Measurements from ENCODE around the gene MB21D2. TPM values are rescaled to one million over a fixed set of nuclear protein-coding genes. Genes with fewer than 3 reads are reported as not detected.
"Not testable (repeated sequence)": the region's sequence is repeated elsewhere in the genome, so short reads cannot be mapped to it uniquely, and the experiment has no call there.

The MB21D2 gene, protein sequence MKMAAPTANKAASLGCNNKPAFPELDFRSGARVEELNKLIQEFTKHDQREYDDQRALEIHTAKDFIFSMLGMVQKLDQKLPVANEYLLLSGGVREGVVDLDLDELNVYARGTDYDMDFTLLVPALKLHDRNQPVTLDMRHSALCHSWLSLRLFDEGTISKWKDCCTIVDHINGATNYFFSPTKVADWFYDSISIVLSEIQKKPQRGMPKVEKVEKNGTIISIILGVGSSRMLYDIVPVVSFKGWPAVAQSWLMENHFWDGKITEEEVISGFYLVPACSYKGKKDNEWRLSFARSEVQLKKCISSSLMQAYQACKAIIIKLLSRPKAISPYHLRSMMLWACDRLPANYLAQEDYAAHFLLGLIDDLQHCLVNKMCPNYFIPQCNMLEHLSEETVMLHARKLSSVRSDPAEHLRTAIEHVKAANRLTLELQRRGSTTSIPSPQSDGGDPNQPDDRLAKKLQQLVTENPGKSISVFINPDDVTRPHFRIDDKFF
- 1.7 TPM for total RNA-seq
- long read RNA-seq, partial matches to known transcripts, result 0 of 5 reads
- long read RNA-seq, other reads (novel, unspliced or antisense), result 1 of 5 reads

DNA sequence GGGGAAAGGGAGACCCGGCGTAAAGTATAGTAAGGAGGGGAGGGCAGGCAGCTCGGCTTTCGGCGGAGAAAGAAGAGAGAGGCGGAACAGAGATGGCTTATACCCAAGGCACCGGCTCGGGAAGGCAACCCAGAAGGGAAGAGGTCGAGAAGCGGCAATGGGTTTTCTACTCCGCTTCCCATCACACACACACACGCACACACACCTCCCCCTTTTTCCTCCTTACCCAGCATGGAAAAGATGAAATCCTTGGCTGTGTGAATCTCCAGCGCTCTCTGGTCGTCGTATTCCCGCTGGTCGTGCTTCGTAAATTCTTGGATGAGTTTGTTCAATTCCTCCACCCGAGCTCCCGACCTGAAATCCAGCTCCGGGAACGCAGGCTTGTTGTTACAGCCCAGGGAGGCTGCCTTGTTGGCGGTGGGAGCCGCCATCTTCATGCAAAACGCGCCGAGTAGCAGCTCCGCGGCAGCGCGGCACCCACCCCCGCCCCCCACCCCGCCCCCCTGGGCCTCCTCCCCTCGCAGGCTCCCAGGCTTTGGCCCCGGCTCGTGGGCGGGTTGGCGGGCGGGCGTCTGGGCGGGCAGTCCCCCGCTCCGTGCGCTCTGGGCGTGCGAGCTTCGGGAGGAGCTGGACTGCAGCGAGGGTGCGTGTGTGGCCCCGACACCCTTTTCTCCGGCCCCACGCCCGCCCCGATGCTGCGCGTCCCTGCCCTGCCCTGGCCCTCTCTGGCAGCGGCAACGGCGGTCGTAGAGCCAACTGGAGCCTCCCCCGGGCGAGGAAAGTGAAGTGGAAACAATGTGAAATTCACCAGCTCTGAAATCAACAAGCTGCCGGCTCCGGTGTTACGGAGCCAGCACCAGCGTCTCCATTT, at the start of gene MB21D2:
MB21D2 (minus strand) TSS at position 453 of the 871 bp plus-strand sequence; CDS start at position 437, 16 bp downstream.
- peak; percentile 92 for ATAC-seq (ENCODE audit: poor library complexity)
- DNase-seq, result peak; percentile 87
- intact Hi-C loops (cut with DNase I), result loop anchor here (10.0 kb wide), 1 partner anchor 103 kb away; no protein-coding TSS in a partner anchor

GRCh38 chr3:192964959-192965719, 47.5 kb upstream of the MB21D2 start:
- ATAC-seq (ENCODE audit: poor library complexity); intact Hi-C loops (cut with DNase I); DNase-seq: not testable (repeated sequence)

- no peak for DNase-seq
- no peak for ATAC-seq (ENCODE audit: poor library complexity)
- intact Hi-C loops (cut with DNase I), result no loop called here
Measured at GRCh38 chr3:192959773-192960172, 42.1 kb upstream of the MB21D2 start.

DNA sequence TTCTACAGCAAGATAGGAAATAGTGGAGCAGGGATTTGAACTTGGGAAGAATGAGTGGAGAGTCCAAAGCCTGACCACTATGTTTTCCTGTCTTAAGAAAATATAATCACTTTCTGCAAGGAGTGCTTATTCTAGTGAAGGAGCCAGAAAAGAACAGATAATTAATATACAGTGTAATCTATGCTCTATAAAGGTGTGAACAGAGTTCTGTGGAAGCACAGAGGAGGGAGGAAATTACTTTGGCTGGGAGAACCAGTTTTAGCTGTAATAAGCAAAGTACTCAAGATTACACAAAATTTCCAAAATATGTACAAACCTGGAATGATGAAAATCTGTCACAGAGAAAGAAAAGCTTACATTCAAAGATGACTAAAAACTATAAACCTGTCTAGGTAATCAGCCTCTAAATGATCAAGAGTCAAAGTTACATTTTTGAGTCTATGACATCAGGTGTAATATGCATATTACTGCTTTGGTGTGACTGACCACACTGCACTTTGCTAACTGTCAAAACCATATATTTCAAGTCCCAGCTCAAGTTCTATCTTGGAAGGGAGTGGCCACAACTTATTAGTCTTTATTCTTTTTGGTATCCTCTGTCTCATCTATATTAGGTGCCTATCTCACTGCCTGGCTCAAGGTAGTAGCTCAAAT, 40.7 kb upstream of the MB21D2 start:
- no peak for ATAC-seq (ENCODE audit: poor library complexity)
- intact Hi-C loops (cut with DNase I), result no loop called here
- DNase-seq, result no peak

GRCh38 chr3:192957441-192958021, 39.9 kb upstream of the MB21D2 start:
- ATAC-seq (ENCODE audit: poor library complexity) (peak; percentile 98), DNase-seq (peak; percentile 59)
- intact Hi-C loops (cut with DNase I), result no loop called here

- intact Hi-C loops (cut with DNase I), result no loop called here
- DNase-seq (no peak), ATAC-seq (ENCODE audit: poor library complexity) (no peak)
Measured at GRCh38 chr3:192953926-192954325, 36.3 kb upstream of the MB21D2 start.

DNA sequence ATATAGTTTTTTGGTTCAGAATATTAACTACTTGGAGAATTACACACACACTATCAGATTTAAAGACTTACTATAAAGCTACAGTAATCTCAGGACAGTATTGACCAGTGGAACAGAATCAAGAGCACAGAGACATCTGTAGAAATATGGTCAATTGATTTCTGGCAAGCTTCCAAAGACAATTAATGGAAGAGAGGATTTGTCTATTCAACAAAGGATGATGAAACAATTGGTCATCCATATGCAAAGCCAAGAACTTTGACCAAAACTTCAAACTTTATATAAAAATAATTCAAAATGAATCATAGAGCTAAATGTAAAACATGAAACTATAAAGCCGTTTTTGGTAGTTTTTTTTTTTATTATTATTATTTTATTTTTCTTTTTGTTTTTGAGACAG, 29.8 kb upstream of the MB21D2 start:
- no peak for DNase-seq
- ATAC-seq (ENCODE audit: poor library complexity), result no peak
- intact Hi-C loops (cut with DNase I), result no loop called here

DNA sequence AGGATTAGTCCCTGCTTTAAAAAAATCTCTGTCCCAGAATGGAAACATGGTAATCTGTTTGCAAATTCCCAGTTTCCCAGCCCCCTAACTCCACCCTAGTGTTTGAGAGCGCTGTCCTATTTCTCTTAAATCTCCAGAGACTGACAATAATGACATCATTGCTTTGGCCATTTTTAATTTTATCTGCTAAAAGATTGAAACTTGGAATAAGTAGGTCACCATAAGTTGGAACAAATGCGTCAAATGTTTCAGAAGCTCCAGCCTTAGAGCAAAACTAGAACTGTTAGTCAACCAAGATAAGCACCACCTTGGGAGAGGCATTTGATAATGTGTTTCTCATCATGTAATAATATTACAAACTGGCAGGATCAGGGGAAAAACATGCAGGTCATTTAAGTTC, 25.7 kb upstream of the MB21D2 start:
- ATAC-seq (ENCODE audit: poor library complexity) (peak; percentile 93), DNase-seq (no peak)
- intact Hi-C loops (cut with DNase I), result no loop called here

DNA sequence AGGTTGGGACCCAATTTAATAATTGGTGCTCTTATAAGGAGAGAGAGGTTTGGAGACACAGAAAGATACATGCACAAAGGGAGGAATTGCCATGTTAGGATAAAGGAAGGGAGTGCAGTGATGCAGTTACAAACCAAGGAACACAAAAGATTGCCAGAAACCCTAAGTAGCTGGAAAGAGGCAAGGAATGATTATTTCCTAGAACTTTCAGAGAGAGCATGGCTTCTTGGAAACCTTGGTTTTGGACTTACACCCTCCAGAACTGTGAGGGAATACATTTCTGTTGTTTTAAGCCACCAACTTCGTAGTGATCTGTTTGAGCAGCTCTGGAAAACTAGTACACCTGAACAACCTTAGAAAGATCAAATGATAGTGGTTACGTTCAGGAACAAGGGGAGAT, 25.0 kb upstream of the MB21D2 start:
- peak; percentile 43 for ATAC-seq (ENCODE audit: poor library complexity)
- intact Hi-C loops (cut with DNase I), result no loop called here
- DNase-seq, result no peak

DNA sequence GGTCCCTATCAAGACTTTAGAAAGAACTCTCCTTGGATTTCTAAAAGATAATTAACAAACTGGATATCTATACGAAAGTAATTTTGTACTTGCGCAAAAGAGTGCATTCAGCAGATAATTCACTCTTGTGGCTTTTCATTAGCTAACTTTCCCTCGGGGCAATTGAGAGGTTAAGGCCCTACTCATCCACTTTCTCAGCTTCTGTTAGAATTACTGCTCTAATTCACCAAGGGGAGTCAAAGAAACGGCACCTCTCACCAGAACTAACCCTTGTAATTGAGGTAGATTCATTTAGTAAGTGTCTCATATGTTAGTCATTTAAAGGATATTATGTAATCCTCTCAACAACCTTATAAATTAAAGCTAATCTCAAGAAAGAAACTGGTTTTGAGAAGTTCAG, 22.5 kb upstream of the MB21D2 start:
- ATAC-seq (ENCODE audit: poor library complexity) (no peak), DNase-seq (no peak)
- intact Hi-C loops (cut with DNase I), result no loop called here

GRCh38 chr3:192935441-192935840, 17.8 kb upstream of the MB21D2 start:
- no peak for ATAC-seq (ENCODE audit: poor library complexity)

DNA sequence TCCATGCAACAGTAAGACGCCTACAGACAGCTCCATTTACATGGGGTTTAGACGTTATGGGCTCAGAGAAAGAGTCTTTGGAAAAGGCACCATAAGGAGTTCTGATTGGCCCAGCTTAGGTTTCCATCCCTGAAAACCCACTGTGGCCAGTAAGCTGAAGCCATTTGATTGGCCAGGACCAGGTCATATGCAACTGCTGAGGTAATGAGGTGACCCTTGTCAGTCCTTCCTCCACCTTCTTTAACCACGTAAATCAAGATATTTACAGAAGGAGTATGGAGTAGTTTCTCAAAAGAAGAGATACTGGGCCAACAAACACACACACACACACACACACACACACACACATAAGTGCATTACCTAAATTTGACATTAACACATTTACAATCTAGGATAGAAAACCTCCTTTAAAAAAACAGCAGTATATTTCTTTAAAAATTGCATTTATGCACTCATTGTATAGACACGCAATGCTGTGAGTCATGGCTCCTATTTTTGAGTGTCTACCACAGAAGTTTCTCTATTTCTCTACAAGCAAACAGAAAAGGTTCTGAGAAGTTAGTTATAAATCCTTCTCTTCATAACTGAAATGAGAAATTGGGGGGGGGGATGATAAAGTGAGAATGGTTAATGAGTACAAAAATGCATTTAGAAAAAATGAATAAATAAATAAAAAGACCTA, 16.3 kb upstream of the MB21D2 start:
- intact Hi-C loops (cut with DNase I), result no loop called here
- no peak for ATAC-seq (ENCODE audit: poor library complexity)
- DNase-seq, result no peak

More at GRCh38 chr3:192935441-192935840, 17.8 kb upstream of the MB21D2 start:
- intact Hi-C loops (cut with DNase I), result no loop called here
- DNase-seq, result no peak

DNA sequence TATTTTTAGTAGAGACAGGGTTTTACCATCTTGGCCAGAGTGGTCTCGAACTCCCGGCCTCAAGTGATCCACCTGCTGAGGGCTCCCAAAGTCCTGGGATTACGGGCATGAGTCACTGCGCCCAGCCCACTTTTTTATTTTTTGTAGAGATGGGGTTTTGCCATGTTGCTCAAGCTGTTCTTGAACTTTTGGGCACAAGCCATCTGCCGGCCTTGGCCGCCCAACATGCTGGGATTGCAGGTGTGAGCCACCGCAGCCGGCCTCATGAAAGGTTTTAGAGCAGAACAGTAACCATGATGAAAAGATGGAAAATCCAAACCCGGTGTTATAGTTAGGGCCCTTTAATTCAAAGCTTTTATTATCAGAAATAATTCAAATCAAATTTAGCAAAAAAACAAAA, 15.6 kb upstream of the MB21D2 start:
- ATAC-seq (ENCODE audit: poor library complexity) (no peak), DNase-seq (no peak)
- intact Hi-C loops (cut with DNase I), result no loop called here

DNA sequence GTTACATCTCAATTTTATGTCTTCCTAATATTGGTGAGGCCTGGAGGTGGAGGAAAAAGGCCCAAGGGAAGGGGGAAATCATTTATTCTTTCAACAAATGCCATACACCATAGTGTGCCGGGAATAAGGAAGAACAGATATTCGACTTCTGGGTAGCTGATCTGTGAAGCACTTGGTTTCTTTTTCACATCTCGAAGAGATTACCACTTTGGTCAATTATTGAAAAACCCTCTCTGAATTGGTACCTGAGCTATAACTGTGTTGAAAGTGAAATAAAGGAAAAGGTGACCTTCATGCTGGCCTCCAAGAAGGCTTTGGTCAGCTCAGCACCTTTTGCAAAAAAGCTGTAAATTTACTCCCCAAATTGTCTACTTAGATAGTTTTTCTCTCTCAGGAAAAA, 14.2 kb upstream of the MB21D2 start:
- intact Hi-C loops (cut with DNase I), result no loop called here
- DNase-seq (no peak), ATAC-seq (ENCODE audit: poor library complexity) (no peak)

DNA sequence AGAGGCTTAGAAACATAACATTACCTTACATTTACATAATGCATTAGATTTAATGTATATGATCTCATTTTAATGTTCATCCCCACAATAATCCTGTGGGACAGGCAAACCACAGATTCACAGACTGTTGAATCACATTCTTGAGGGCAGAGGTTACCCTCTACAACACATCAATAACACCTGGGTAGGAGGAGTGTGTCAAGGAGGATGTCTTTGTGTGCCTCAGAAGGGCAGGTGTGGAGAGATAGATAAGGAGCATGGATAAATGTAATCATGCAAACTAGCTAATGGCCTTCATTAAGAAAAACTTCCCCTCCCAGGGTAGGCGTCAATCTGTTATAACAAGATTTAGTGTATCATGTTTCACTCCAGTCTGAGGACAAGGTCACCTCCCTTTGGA, 12.9 kb upstream of the MB21D2 start:
- intact Hi-C loops (cut with DNase I), result no loop called here

DNA sequence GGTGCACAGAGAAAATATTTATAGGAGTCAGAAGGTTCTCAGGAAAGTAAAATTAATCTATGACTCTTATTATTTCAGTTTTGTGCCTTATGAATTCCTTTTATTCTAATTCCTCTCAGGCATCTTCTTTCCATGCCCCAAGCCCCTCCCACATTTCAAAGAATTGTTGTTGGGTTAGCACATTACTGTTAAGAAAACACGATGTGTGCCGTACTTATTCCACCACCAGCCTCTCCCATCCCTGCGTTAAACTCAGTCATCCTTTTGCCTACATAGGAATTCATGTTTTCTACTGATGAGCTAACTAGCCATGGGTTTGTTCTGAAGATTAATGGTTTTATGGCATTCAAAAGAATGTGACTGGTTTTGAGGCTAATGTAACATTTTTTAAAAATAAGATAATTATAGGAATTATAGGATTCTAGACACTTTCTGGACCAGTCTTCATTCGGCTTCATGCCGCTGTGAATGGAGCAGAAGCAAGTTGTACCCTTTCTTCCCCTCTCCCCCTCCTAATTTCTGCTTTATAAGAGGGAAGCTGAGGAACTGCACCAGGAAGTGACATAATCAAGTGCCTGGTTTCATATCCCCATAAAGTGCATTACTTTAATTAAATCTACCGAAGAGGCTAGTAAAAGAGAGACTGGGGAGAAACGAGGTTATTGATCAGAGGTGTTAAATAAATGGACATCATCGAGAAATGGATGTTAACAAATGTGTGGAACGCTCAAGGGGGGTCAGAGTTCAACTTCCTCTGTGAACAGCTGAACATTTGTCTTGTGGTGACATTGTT, 12.3 kb upstream of the MB21D2 start:
- DNase-seq, result no peak
- ATAC-seq (ENCODE audit: poor library complexity), result no peak
- intact Hi-C loops (cut with DNase I), result no loop called here

More for the DNA sequence above, 12.9 kb upstream of the MB21D2 start:
- ATAC-seq (ENCODE audit: poor library complexity), result no peak
- no peak for DNase-seq

DNA sequence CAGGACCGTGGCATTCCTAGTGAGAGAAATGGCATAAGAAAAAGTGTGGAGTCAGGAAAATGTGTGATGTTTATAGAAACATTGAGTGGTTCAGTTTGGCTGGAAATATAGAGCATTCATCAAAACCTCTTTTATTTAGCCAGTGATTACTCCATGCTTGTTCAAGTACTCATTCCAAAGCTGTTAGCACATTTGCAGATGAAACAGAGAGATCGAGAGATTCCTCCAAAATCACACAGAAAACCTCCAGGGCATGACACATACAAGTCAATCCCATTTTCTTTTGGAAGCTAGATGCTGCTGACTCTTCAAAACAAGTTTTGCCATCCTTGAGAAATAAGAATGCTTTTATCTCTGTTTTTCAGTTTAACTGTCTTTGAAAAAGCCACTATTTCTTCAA, 11.5 kb upstream of the MB21D2 start:
- intact Hi-C loops (cut with DNase I), result no loop called here
- ATAC-seq (ENCODE audit: poor library complexity), result no peak
- no peak for DNase-seq

All from Right ventricle myocardium superior (tissue), 1 donor.